Kidney (tissue), 14 donors: ENCODE results near the gene CXCL1. TPM values are rescaled to one million over a fixed set of nuclear protein-coding genes. Genes with fewer than 3 reads are reported as not detected.

ENCODE experiments used
- DNase-seq, 5 donors: peaks; one replicate each; pipeline ENCODE4 v3.0.0-alpha.2; 2013 to 2020
- FAIRE-seq: peaks from 2 replicates; lab custom pipeline; 2012; peaks lifted over from hg19 to GRCh38; lab: Jason Lieb, UNC
- H3K27ac ChIP-seq, 2 donors: one replicate each; pipeline ENCODE4 v1.7.0; 2013; ENCODE audit warnings: low read depth in 2 of 2, low read length in 2 of 2, inconsistent platforms in 1 of 2
- H3K27me3 ChIP-seq: one replicate; pipeline ENCODE4 v1.7.1; 2013; ENCODE audit warnings: low read length, inconsistent platforms; ENCODE audit not compliant: control insufficient read depth, insufficient read depth
- H3K36me3 ChIP-seq, 3 donors: one replicate each; pipeline versions ENCODE4 v1.7.0 to v1.7.1; 2013; ENCODE audit warnings: low read length in 3 of 3, control low read depth in 1 of 3, inconsistent platforms in 1 of 3; ENCODE audit not compliant: insufficient read depth in 3 of 3, control insufficient read depth in 2 of 3
- H3K4me1 ChIP-seq, 3 donors: one replicate each; pipeline versions ENCODE4 v1.7.0 to v1.7.1; 2013; ENCODE audit warnings: low read length in 3 of 3, inconsistent platforms in 1 of 3, low read depth in 1 of 3; ENCODE audit not compliant: control insufficient read depth in 2 of 3, insufficient read depth in 2 of 3
- H3K4me3 ChIP-seq, 3 donors: one replicate each; pipeline versions ENCODE4 v1.7.0 to v1.8.1; 2013; ENCODE audit warnings: low read length in 3 of 3, control low read depth in 1 of 3, inconsistent platforms in 1 of 3
- H3K9ac ChIP-seq, 3 donors: one replicate each; pipeline versions ENCODE4 v1.7.0 to v1.7.1; 2013; ENCODE audit warnings: low read length in 3 of 3, control low read depth in 1 of 3, inconsistent platforms in 1 of 3
- H3K9me3 ChIP-seq, 3 donors: one replicate each; pipeline versions ENCODE4 v1.7.0 to v1.7.1; 2013; ENCODE audit warnings: low read length in 3 of 3, control low read depth in 1 of 3, inconsistent platforms in 1 of 3; ENCODE audit not compliant: control insufficient read depth in 2 of 3, insufficient read depth in 1 of 3
- intact Hi-C: fragments of 100-400 bp; cut with DNase I; formaldehyde crosslinking; loops from one replicate; pipeline ENCODE4 v1.11.1; 2022
- polyA plus RNA-seq: library from polyadenylated mRNA; stranded (reverse); fragments of 350-450 nt; fragmentation: Illumina TruSeq; extraction: RNeasy Lipid Tissue Mini Kit (QIAGEN cat#74804); gene quantifications from one replicate; pipeline ENCODE4 v1.2.3, GENCODE V29; 2014; ENCODE audit warnings: low read depth, low replicate concordance; ENCODE audit not compliant: insufficient read depth
- total RNA-seq: library from RNA; stranded (reverse); fragmentation: NEBNext Ultra II Directional; extraction: Animal tissue kit (Norgen Biotek cat#: 25700); gene quantifications from one replicate; pipeline ENCODE4 v1.2.1, GENCODE V29; 2021
- TF ChIP-seq, protein P1 (sequence below): IDR thresholded peaks from 3 replicates; pipeline ENCODE4 v1.5.1; 2012; ENCODE audit warnings: mild to moderate bottlenecking, moderate library complexity, borderline replicate concordance; ENCODE audit not compliant: insufficient read depth; ENCODE audit errors: extremely low read depth
- donor health status: control.
- donor health status: control.
- donor health status: control.
- donor health status: control.
- donor health status: control.
- donor health status: DM: yes; HTN: yes; CAD: no.
- donor health status: Normal renal cell carcinoma (clear cell type).

Gene CXCL1
- total and polyA plus RNA-seq, 2 donors from 2014 or later, result 6.4 to 29.7 TPM

DNA sequence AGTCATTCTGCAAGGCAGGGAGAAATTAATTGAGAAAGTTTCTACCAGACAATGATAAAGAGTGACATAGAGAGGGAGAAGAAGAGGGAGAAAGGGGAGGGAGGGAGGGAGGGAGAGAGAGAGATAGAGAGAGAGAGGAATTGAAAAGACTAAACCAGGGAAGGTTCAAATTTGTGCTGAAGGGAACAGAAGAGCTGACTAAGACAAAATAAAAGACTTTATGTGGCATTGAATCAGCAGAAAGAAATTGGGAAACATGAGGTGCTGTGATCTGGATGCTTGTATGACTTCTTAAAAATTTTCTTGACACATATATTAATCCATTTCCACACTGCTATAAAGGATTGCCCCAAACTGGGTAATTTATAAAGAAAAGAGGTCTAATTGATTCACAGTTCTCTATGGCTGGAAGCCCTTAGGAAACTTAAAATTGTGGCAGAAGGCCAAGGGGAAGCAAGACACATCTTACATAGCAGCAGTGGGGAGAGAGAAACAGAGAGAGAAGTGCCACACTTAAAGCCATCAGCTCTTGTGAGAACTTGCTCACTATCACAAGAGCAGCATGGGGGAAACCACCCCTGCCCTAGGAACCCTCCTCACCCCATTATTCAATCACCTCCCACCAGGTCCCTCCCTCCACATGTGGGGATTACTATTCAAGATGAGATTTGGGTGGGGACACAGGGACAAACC lies 46.2 kb upstream of the CXCL1 start:
- FAIRE-seq, result no peak

GRCh38 chr4:73823760-73824159 lies 45.4 kb upstream of the CXCL1 start:
- DNase-seq (no peak), FAIRE-seq (no peak)
- Histone ChIP-seq H3K4me3 (no peak overlapping the region), H3K36me3 (no peaks in the 10 kb centered on the region), H3K9me3 (no peaks in the 10 kb centered on the region), H3K27me3 (no peaks in the 10 kb centered on the region), H3K4me1 (no peaks in the 10 kb centered on the region), H3K9ac (no peak overlapping the region), H3K27ac (no peak overlapping the region)
- TF ChIP-seq, protein P1, sequence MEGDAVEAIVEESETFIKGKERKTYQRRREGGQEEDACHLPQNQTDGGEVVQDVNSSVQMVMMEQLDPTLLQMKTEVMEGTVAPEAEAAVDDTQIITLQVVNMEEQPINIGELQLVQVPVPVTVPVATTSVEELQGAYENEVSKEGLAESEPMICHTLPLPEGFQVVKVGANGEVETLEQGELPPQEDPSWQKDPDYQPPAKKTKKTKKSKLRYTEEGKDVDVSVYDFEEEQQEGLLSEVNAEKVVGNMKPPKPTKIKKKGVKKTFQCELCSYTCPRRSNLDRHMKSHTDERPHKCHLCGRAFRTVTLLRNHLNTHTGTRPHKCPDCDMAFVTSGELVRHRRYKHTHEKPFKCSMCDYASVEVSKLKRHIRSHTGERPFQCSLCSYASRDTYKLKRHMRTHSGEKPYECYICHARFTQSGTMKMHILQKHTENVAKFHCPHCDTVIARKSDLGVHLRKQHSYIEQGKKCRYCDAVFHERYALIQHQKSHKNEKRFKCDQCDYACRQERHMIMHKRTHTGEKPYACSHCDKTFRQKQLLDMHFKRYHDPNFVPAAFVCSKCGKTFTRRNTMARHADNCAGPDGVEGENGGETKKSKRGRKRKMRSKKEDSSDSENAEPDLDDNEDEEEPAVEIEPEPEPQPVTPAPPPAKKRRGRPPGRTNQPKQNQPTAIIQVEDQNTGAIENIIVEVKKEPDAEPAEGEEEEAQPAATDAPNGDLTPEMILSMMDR, result no peak
- intact Hi-C loops, result no loop called here

More for the DNA sequence above, 46.2 kb upstream of the CXCL1 start:
- TF ChIP-seq, protein P1, result no peak
- intact Hi-C loops, result no loop called here
- no peak overlapping the region for H3K27ac ChIP-seq
- H3K36me3 ChIP-seq, result no peaks in the 10 kb centered on the region
- H3K9ac ChIP-seq, result no peak overlapping the region
- H3K9me3 ChIP-seq, result no peaks in the 10 kb centered on the region
- H3K27me3 ChIP-seq, result no peaks in the 10 kb centered on the region
- no peak overlapping the region for H3K4me3 ChIP-seq
- H3K4me1 ChIP-seq, result no peaks in the 10 kb centered on the region
- no peak for DNase-seq

DNA sequence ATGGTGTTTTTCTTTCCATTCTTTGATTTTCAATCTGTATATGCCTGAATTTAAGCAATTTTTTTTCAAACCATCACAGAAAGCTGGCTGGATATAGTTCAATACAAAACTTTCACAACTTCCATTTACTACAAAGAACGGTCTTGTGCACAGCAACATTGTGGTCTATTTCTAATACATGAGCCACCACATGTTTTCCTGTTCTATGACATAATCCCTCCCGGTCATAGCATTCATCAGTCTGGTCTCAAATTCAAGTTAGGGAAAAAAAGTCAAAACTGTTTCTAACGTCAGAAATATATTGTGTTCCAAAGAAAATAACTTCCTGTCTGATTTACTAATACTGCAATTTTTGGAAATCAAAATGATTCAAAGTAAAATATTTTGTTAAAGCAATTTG lies 40.2 kb upstream of the CXCL1 start:
- DNase-seq (no peak), FAIRE-seq (no peak)
- H3K27me3 ChIP-seq, result no peaks in the 10 kb centered on the region
- no peak overlapping the region for H3K4me3 ChIP-seq
- intact Hi-C loops, result no loop called here
- H3K9ac ChIP-seq, result no peak overlapping the region
- H3K4me1 ChIP-seq, result no peaks in the 10 kb centered on the region
- no peaks in the 10 kb centered on the region for H3K9me3 ChIP-seq
- no peak overlapping the region for H3K27ac ChIP-seq
- H3K36me3 ChIP-seq, result no peaks in the 10 kb centered on the region
- TF ChIP-seq, protein P1, result no peak
